GM21825 (cell line): ENCODE measurements around the gene B3GAT3.
"Not testable (repeated sequence)": the region's sequence is repeated elsewhere in the genome, so short reads cannot be mapped to it uniquely, and the experiment has no call there.

Experiments used
- ATAC-seq: cut with Tn5 transposase; IDR thresholded peaks from one replicate; pipeline ENCODE4 v1.9.1; 2021; ENCODE audit warnings: mild to moderate bottlenecking, moderate library complexity; ENCODE audit not compliant: unreplicated experiment

Gene B3GAT3

DNA sequence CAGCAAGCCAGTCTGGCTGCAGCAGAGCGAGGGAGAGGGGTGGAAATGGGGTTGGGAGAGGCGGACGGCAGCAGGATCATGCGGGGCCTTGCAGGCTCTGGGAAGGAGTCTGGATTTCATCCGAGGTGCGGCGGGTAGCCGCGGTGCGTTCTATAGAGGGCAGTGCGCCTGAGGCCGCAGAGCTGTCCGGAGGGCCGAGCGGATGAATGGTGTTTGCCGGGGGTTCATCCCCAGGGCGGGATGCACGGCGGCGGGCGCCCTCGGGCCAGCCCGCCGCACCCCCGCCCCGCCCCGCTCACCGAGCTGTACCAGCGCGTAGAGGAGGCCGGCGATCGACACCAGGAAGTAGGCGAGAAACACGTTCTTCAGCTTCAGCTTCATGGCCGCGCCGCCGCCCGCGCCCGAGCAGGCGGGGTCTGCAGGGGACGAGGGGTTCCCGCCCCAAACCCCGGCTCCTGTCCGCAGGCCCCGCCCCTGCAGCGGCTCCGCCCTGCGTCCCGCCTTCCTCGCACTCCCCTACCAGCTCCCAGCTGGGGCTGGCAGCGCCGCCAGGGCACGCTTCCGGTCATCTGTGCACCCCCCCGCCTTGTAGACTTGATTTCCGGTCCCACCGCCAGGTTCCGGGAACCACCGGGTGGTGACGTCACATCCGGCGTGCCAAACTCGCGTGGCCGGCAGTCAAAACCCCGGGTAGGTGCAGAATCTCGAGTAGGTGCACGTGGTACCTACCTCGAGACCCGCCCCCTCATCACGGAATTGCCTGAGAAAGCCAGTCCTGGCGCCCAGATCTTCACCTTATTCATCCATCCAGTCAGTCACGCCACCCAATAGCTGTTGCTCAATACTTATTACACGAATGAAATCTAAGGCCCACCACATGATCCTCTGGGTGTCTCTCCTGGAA lies at the start of gene B3GAT3:
TSS of gene B3GAT3 (minus strand) at position 420 of the 904 bp plus-strand sequence. CDS start at position 381, 39 bp downstream.
- ATAC-seq = peak; percentile 88

DNA sequence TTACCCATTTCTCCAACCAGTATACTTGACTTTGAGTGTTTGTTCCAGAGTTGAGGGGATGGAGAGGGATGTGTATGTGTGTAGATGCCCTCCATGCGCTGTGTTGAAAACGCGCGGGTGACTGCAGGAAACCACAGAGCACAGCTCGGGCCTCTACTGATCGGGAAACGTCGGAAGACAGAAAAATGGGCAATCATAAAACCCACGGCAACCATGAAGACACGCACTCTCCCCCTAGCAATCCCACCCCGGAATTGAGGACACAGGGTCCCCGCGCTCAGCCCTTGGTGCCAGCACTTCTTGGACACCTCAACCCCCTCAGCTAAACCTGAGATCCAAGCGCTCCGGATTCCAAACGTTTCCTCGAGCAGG lies 49.4 kb upstream of the B3GAT3 start:
- no peak for ATAC-seq

DNA sequence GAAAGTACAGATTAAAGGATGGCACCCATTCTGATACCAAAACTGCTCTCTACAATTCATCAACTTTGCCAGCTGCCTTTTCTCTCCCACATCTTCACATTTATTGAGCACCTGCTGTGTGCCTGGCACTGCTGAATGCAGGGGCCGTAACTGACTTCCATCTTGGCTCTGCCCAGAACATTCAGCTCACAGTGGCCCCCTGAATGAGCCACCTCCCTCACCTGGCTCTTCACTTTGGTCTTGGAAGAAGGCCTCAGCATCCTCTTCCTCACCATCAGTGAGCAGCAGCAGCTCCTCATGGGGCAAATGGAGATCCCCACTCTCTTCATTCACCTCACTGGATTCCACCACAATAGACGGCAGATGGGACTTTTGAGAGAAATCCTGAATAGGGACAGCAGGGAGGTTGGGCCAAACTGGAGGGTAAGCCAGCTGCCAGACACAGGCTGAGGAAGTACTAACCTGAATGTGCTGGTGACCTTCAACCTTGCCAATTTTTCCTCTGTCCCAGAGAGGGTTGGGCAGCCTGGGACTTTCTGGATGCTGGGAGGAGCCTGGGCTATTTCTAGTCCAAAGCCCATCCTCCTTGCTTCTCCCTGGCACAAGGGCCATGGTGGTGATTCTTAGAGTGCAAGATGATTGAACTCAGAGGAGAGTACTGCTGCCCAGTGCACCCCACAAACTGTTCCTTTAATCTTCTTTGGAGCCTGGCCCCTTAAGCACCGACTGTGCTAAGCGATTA lies 47.8 kb upstream of the B3GAT3 start:
- no peak for ATAC-seq

DNA sequence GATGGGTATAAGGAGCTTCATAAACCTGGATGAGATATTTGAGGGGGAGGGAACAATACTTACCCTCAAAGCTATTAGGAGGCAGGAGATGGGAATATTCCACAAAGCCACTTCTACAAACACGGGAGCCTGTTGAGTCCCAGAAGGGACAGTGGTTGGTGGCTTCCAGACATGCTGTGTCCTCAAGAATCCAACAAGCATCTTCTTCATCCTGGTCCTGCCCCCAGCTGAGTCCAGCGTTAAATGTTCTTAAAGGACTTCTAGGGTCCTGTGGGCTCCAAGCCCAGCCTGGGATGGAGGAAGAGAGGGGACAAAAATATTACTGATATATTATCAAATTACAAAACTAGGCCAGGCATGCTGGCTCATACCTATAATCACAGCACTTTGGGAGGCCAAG lies 45.7 kb upstream of the B3GAT3 start:
- no peak for ATAC-seq

DNA sequence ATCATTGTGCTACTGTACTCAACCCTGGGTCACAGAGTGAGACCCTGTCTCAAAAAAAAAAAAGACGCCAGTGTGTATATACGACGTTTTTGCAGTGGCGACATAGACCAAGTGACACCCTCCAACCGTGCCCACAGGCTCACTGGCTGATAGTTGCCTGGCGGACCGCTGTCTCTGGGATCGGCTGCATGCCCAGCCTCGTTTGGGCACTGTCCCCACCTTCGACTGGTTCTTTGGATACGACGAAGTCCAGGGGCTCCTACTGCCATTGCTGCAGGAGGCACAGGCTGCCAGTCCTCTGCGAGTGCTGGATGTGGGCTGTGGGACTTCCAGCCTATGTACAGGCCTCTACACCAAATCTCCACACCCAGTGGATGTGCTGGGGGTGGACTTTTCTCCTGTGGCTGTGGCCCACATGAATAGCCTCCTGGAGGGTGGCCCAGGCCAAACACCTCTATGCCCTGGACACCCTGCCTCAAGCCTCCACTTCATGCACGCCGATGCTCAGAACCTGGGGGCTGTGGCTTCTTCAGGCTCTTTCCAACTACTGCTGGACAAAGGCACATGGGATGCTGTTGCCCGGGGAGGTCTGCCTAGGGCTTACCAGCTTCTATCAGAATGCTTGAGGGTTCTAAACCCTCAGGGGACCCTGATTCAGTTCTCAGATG lies 44.6 kb upstream of the B3GAT3 start:
- ATAC-seq = no peak

DNA sequence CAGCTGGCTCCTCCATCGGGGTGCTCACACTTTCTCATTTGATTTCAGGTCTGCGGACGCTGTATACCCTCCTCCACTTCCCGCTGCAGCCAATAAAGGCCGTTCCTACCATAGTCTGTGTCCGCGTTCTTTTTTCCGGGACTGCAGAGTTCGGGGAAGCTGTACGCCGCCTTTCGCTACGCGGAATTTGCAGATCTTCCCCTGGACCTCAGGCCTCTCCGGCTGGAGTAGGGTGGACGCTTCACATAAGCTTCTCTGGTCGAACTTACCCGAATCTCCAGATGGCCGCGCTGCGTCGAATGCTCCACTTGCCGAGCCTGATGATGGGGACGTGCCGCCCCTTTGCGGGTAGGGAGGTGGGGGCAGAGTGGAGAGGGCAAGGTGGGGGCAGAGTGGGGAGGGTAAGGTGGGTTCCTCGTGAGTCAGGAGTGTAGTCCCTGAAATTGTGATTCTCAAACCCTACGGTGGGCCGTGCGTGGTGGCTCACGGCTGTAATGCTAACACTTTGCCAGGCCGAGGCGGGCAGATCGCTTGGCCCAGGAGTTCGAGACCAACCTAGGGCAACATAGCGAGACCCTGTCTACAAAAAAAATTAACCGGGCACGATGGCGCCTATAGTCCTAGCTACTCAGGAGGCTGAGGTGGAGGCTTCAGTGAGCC lies 43.9 kb upstream of the B3GAT3 start:
- ATAC-seq = peak; percentile 17

DNA sequence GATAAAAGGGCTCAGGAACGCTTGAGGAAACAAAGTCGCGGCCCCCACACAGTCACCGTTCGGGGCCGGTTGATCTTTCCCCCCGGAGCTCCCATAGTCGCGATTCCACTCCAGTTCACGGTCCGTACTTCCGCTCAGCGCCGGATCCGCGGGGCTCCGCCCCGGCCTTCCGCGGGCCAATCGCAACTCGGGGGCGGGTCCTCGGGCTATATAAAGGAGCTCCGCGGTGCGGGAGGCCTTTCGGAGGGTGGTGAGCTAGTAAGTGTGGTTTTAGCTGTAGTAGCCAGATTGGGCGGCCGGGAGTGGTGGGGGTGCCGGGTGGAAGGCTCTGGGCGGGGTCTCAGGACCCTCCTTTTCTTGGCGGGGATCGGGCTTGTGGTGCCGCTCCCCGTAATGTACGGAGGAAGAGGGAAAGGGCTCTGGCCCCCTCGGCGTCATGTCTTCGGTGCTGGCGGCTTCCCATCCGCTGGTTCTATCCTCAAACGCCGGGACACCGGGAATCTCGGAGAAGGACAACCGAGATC lies 43.4 kb upstream of the B3GAT3 start, which contains the start of the genes C11orf98 and CSKMT:
TSS of gene C11orf98 (minus strand) at position 136 of the 524 bp plus-strand sequence. CDS start at position 95, 41 bp downstream.
TSS of gene CSKMT (plus strand) at position 238 of the 524 bp plus-strand sequence. CDS start 568 bp downstream, outside the sequence.
- peak; percentile 78 for ATAC-seq

DNA sequence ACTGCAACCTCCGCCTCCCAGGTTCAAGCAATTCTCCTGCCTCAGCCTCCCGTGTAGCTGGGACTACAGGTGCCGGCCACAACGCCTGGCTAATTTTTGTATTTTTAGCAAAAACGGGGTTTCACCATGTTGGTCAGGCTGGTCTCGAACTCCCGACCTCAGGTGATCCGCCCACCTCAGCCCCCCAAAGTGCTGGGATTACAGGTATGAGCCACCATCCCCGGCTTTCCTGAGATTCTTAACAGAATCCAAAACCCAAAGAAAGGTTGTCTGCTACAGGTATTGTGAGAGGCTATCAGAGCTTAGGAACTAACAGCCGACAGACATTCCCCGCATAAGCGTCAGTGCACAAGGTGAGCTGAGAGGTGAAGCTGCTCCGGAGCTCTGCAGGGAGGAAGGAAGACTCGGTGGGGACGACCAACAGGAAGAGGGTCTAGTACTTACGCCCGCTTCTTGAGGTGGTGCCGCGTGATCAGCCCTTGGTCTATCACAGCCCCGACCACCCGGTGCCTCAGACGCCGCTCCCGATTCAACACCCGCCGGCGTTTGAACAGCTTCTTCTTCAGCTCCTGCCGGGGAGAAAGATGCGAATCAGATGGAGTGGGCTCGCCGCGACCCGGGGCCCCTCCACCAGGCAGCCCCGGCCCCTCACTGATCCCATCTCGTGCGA lies 42.8 kb upstream of the B3GAT3 start:
- ATAC-seq = peak; percentile 20

DNA sequence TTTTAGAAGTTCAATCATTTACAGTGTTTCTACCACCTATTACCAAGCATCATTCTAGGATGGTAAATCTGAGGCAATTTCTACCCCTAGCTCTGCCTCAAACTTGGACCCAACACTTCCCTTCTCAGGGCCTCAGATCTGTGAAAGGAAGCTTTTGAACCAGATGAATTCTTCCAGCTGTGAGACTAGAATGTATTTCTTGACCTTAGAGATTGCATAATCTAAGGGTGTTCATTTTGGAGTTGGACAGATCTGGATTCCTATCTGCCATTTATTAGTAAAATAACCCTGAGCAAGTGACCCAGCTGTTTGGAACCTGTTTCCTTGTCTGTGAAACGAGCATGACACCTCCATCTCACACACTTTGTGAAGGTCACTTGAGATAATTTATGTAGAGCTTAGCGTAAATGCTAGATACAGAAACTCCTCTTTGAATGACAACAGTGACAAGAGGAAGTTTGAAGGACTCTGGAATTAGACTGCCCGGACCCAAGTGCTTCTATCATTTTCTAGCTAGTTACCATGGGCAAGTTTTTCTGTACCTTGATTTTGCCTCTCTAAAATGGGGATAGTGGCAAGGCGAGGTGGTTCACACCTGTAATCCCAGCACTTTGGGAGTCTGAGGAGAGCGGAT lies 35.1 kb upstream of the B3GAT3 start:
- no peak for ATAC-seq

DNA sequence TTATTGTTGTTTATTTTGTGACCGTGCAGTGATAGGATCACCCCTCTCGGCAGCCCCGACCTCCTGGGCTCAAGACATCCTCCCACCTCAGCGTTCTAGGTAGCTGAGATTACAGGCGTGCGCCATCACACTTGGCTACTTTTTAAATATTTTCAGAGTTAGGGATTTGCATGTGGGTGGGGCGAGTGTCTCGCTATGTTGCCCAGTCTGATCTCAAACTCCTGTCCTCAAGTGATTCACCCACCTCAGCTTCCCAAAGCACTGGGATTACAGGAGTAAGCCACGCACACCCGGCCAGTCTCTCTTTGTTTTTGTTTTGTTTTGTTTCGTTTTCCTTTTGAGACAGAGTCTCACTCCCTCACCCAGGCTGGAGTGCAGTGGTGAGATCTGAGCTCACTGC lies 32.5 kb upstream of the B3GAT3 start:
- ATAC-seq = no peak

DNA sequence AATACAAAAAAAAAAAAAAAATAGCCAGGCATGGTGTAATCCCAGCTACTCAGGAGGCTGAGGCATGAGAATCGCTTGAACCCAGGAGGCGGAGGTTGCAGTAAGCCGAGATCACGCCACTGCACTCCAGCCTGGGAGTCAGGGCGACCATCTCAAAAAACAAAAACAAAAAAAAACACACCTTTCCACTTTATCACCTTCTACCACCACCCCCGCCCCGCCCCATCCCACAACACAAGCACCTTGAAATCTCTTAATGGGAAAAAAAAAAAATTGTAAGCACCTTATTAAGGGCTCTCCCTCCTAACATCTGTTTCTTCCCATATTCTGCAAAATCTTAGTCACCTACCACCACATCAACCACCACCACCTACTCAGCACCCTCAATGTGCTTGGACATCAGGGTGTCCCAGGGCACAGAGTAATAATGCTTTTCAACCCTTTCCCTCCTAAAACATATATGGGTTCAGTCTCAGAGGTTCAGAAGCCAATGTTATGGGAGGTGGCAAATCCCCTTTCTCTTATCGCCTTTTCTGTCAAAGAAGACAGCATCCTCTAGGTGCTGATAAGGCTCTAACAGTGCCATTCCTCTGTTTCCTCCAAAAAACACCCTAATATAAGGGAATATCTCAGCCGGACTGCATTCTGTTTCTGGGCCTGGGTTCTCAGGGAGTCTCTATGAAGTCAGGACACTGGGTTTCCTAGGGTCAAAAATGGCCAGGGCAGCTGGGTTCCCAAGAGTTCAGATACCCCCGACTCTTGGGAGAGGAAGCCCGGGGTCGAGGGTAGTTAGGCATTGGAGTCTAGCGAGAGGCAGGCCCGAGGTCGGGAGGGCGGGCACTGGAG lies 30.6 kb upstream of the B3GAT3 start:
- no peak for ATAC-seq

DNA sequence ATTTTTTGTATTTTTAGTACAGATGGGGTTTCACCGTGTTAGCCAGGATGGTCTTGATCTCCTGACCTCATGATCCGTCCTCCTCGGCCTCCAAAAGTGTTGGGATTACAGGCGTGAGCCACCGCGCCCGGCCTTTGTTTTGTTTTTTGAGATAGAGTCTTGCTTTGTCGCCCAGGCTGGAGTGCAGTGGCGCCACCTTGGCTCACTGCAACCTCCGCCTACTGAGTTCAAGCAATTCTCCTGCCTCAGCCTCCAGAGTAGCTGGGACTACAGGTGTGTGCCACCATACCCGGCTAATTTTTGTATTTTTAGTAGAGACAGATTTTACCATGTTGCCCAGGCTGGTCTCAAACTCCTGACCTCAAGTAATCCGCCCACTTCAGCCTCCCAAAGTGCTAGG lies 28.5 kb upstream of the B3GAT3 start:
- not testable (repeated sequence) for ATAC-seq

DNA sequence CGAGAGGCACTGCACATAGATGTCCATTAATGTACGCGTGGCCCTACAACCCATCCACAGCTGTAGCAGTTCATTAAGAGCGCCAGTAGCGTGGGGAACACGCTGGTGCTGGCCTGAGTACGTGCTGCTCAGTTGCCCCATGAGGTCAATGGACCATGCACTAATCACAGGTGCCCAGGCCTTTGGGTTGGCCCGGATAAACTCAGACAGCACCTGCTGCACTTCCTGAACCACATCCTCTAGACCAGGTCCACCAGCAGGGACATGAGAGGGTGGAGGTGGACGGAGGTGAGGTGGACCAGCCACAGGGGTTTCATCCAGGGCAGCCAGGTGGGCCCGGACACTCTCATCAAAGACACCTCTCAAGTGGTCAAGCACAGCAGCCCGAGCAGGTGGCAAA lies 27.7 kb upstream of the B3GAT3 start:
- no peak for ATAC-seq

DNA sequence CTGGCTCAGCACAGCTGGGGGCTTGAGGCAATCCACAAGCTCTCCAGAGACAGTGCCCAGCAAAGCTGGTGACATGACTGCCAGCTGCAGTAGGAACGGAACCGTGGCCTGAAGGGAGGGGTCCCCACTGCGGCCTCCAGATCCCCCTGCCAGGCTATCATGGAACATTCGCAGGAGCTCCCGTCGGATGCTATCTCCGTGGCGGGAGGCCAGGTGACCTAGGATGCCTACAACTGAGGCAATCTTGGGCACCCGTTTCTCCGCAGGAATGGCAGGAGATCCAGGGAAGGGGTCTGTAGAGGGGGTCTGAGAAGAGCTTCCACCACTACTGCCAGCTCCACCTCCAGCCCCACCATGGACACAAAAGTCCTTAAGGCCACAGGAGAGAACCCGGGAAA lies 27.2 kb upstream of the B3GAT3 start:
- ATAC-seq = no peak

DNA sequence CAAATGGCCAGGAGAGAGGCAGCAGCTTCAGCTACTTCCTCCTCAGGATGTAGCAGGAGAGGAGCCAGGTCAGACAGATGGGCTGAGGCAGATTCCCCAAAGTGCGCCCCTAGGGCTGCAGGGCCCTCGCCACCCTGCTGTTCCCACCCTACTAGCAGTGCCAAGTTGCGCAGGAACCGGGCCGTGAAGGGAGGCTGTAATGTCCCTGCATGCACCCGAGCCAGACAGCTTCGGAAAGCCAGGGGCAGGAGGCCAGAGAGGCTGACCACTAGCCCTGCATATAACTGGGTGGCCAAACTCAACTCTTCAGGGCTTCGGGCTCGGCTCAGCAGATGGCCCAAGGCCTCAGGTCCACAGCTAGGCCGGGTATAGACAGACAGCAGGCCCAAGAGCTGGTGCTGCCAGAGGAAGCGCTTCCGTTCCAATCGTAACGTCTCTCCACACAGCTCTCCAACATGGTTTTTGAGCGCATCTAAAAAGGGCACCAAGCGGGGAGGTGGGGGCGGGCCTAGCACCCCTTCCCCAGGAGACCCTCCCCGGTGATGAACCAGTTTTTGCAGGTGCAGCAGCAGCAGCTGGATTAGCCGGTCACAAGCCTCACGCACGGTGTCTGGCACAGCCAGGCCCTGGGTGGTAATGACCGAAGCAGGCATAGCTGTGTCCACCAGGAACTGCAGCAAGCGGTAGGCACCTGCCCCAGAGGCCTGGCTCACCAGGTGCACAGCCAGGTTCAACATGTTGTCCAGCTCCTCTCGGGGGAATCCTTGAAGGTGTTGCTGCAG lies 26.6 kb upstream of the B3GAT3 start:
- no peak for ATAC-seq

DNA sequence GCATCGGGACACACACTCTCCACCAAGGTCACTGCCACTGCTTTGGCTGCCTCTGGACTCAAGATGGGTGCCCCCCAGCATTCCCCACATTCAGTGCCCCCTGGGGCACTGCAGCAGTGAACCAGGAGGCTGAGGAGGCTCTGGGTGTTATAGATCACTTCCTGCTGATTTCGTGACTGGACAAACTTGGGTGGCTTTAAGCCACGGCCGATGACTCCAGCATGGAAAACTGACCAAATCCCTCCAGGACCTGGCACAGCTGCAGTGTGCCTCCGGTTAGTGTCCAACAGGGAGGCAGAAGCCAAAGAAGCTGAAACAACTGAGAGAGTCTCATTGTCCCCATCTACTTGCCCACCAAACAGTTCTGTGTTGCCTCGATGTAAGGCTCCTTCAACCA lies 25.8 kb upstream of the B3GAT3 start:
- ATAC-seq = no peak

DNA sequence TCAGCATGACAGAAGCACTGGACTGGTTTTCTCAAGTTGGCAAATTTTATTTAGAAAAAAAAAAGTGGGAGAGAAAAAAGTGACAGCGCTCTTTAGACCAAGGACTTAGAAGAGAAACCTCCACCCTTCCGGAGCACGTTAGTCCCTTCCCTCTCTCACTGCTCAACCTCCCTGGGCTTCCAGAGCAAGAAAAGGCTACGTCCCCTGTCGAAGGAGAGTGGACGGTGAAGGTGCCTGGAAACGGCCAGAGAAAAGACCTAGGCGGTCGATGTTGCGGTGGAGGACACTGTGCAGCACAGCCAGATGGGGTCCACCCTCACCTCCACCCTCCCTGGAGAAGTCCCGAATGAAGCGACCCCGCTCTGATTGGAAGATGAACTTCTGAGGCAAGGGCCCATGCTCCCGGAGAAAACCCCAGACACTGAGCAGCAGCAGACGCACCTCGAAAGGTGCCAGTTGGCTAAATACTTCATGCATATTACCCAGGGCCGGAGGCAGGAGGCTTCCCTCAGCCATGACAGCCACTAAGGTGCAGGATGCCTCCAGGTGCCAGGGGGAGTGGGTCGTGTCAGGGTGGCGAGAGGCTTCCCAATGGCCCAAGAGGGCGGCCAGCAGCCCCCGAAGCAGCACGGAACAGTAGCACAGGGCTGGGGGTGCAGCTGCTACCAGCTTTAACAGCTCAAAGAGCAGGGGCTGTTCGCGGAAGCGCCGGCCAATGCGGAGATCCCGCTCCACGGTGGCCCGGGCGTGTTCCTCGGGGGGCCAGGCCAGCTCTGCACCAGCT lies 25.2 kb upstream of the B3GAT3 start:
- ATAC-seq = no peak
